Endometrial microvascular endothelial cells (primary cell): Measurements from ENCODE around the gene RANBP3. TPM values are rescaled to one million over a fixed set of nuclear protein-coding genes. Genes with fewer than 3 reads are reported as not detected.
"Not testable (repeated sequence)": the region's sequence is repeated elsewhere in the genome, so short reads cannot be mapped to it uniquely, and the experiment has no call there.

ENCODE experiments used
- in situ Hi-C: cut with HindIII; loops from 2 replicates; pipeline ENCODE4 v1.10.0; 2017; ENCODE audit warnings: low sequenced_read_pairs, low pct_unique_long_range_greater_than_20kb; ENCODE audit errors: inconsistent ontology term
- total RNA-seq: library from RNA; depleted of rRNA; stranded (reverse); fragments of >200 nt; gene quantifications from one replicate; pipeline ENCODE4 v1.2.3, GENCODE V29; 2015; ENCODE audit errors: inconsistent ontology term

Gene RANBP3
- total RNA-seq, 1 donor from 2014 or later, result 48.9 TPM

GRCh38 chr19:5990289-5990797 lies 12.4 kb upstream of the RANBP3 start:
- in situ Hi-C loops, result no loop called here

GRCh38 chr19:5989388-5990074 lies 11.6 kb upstream of the RANBP3 start:
- in situ Hi-C loops, result no loop called here

- in situ Hi-C loops, result no loop called here
Observed at GRCh38 chr19:5988517-5989387, 10.8 kb upstream of the RANBP3 start.

GRCh38 chr19:5987077-5987818 lies 9.3 kb upstream of the RANBP3 start:
- in situ Hi-C loops, result no loop called here

GRCh38 chr19:5985837-5986236 lies 7.9 kb upstream of the RANBP3 start:
- in situ Hi-C loops, result not testable (repeated sequence)

- in situ Hi-C loops, result no loop called here
Observed at GRCh38 chr19:5985098-5985783, 7.3 kb upstream of the RANBP3 start.

GRCh38 chr19:5984600-5984999 lies 6.7 kb upstream of the RANBP3 start:
- in situ Hi-C loops, result no loop called here

GRCh38 chr19:5983367-5983955 lies 5.5 kb upstream of the RANBP3 start:
- in situ Hi-C loops, result no loop called here

- in situ Hi-C loops, result no loop called here
Observed at GRCh38 chr19:5978606-5979552, 939 bp upstream of the RANBP3 start.

- in situ Hi-C loops, result no loop called here
Observed at GRCh38 chr19:5977222-5977784, 637 bp downstream of the RANBP3 start.

- in situ Hi-C loops, result no loop called here
Observed at GRCh38 chr19:5976768-5977167, 1.2 kb downstream of the RANBP3 start.

- in situ Hi-C loops, result no loop called here
Observed at GRCh38 chr19:5975388-5975728, 2.6 kb downstream of the RANBP3 start.

GRCh38 chr19:5974721-5975387 lies 3.1 kb downstream of the RANBP3 start:
- in situ Hi-C loops, result no loop called here

- in situ Hi-C loops, result no loop called here
Observed at GRCh38 chr19:5973867-5974635, 3.9 kb downstream of the RANBP3 start.

GRCh38 chr19:5973376-5973775 lies 4.6 kb downstream of the RANBP3 start:
- in situ Hi-C loops, result no loop called here

- in situ Hi-C loops, result no loop called here
Observed at GRCh38 chr19:5972355-5972731, 5.6 kb downstream of the RANBP3 start.
